Caco-2 (cell line): Measurements from ENCODE around the gene NFIA. TPM values are rescaled to one million over a fixed set of nuclear protein-coding genes. Genes with fewer than 3 reads are reported as not detected.

Experiments used
- BruUV-seq: library from RNA; stranded (reverse); fragments of 400-500 nt; replicated peaks from 2 replicates; lab custom pipeline; 2021; lab: Mats Ljungman, UMichigan
- CTCF ChIA-PET: fragments of 300-600 bp; sonication (Branson Sonifier 250); formaldehyde crosslinking; loops from one replicate; lab custom pipeline; 2022; ENCODE audit warnings: antibody characterized with exemption; lab: Charles Lee
- POLR2A ChIA-PET: fragments of 300-600 bp; sonication (Branson Sonifier 250); formaldehyde crosslinking; loops from one replicate; lab custom pipeline; 2022; ENCODE audit warnings: antibody characterized with exemption; lab: Charles Lee
- DNase-seq, 2 experiments: peaks; one replicate each; pipeline versions ENCODE4 v3.0.0 to v3.0.0-alpha.2; 2020 to 2022
- H3K27me3 ChIP-seq: replicated peaks from 2 replicates; pipeline ENCODE4 v1.6.0; 2011; ENCODE audit warnings: low read length; ENCODE audit not compliant: control insufficient read depth, insufficient read depth
- H3K36me3 ChIP-seq: 2 replicates; pipeline ENCODE4 v1.5.1; 2011; ENCODE audit warnings: low read length; ENCODE audit not compliant: control insufficient read depth, insufficient read depth
- H3K4me1 ChIP-seq: fragments of 250-450 bp; sonication (Bioruptor Pico); 2 replicates; pipeline ENCODE4 v1.5.1; 2020; ENCODE audit warnings: mild to moderate bottlenecking
- H3K4me3 ChIP-seq: 2 replicates; pipeline ENCODE4 v1.5.1; 2011; ENCODE audit warnings: low read depth, mild to moderate bottlenecking, control low read depth, low read length
- H3K9me3 ChIP-seq: fragments of 250-450 bp; sonication (Bioruptor Pico); 2 replicates; pipeline ENCODE4 v1.5.1; 2020; ENCODE audit warnings: mild to moderate bottlenecking, moderate library complexity
- H3K27ac Mint-ChIP-seq: one replicate; pipeline ENCODE4 v1.8.0; 2022; ENCODE audit warnings: mixed read lengths; ENCODE audit not compliant: unreplicated experiment
- H3K27me3 Mint-ChIP-seq: one replicate; pipeline ENCODE4 v1.8.0; 2022; ENCODE audit warnings: mixed read lengths; ENCODE audit not compliant: insufficient read depth, unreplicated experiment
- H3K36me3 Mint-ChIP-seq: one replicate; pipeline ENCODE4 v1.8.0; 2022; ENCODE audit warnings: mild to moderate bottlenecking, mixed read lengths; ENCODE audit not compliant: insufficient read depth, unreplicated experiment
- H3K4me1 Mint-ChIP-seq: one replicate; pipeline ENCODE4 v1.8.0; 2022; ENCODE audit warnings: low read depth, mixed read lengths; ENCODE audit not compliant: unreplicated experiment
- H3K4me3 Mint-ChIP-seq: one replicate; pipeline ENCODE4 v1.8.0; 2022; ENCODE audit warnings: mild to moderate bottlenecking, moderate library complexity, mixed read lengths; ENCODE audit not compliant: unreplicated experiment
- H3K9me3 Mint-ChIP-seq: one replicate; pipeline ENCODE4 v1.8.0; 2022; ENCODE audit warnings: mixed read lengths; ENCODE audit not compliant: unreplicated experiment
- CTCF ChIP-seq, 2 experiments: fragments of 200-600 bp in 1 of 2; IDR thresholded peaks; 1 replicate in 1 of 2; 2 replicates in 1 of 2; pipeline versions ENCODE4 v1.5.1 to v1.8.0; 2011 to 2022; ENCODE audit warnings: antibody characterized with exemption in 1 of 2, control low read depth in 1 of 2, inconsistent platforms in 1 of 2, low read depth in 1 of 2, low read length in 1 of 2, mild to moderate bottlenecking in 1 of 2, moderate library complexity in 1 of 2; ENCODE audit not compliant: insufficient read depth in 1 of 2, severe bottlenecking in 1 of 2, unreplicated experiment in 1 of 2
- intact Hi-C: fragments of 100-400 bp; cut with micrococcal nuclease; formaldehyde crosslinking; loops from one replicate; pipeline ENCODE4 v1.10.0; 2022; ENCODE audit not compliant: unreplicated experiment
- total RNA-seq: library from RNA; stranded (reverse); gene quantifications from 2 replicates; pipeline ENCODE4 v1.2.3, GENCODE V29; 2022

NFIA gene
- total RNA-seq, 1 experiment from 2014 or later, result 1.4 TPM

- peaks cover 16% of the 10 kb centered on the region for H3K4me1 Mint-ChIP-seq
- Histone ChIP-seq H3K9me3 (no peaks in the 10 kb centered on the region), H3K36me3 (no peaks in the 10 kb centered on the region), H3K4me1 (peaks cover 14% of the 10 kb centered on the region), H3K27me3 (no peaks in the 10 kb centered on the region), H3K4me3 (no peak overlapping the region)
- H3K27me3 Mint-ChIP-seq, result no peaks in the 10 kb centered on the region
- no peaks in the 10 kb centered on the region for H3K36me3 Mint-ChIP-seq
- ChIA-PET POLR2A (no interaction called here), CTCF (no interaction called here)
- no peaks in the 10 kb centered on the region for H3K9me3 Mint-ChIP-seq
- intact Hi-C loops, result no loop called here
- DNase-seq, result no peak
- no peak overlapping the region for H3K27ac Mint-ChIP-seq
- BruUV-seq, result no TSS peak
- no peak overlapping the region for H3K4me3 Mint-ChIP-seq
- no peak for TF ChIP-seq CTCF (IDR thresholded peaks at IDR 0.05; ENCODE audit: insufficient read depth in 1 of 2, low read depth in 1 of 2, low read length in 1 of 2, severe bottlenecking in 1 of 2, unreplicated experiment in 1 of 2)
Observed at GRCh38 chr1:61151565-61151964, 69.2 kb downstream of the NFIA start.

GRCh38 chr1:61152066-61152465, 69.7 kb downstream of the NFIA start:
- H3K4me1 ChIP-seq, result peaks cover 14% of the 10 kb centered on the region
- H3K9me3 Mint-ChIP-seq, result no peaks in the 10 kb centered on the region
- H3K36me3 Mint-ChIP-seq, result peaks cover under 1% of the 10 kb centered on the region
- ChIA-PET POLR2A (no interaction called here), CTCF (no interaction called here)
- no peaks in the 10 kb centered on the region for H3K9me3 ChIP-seq
- no peaks in the 10 kb centered on the region for H3K36me3 ChIP-seq
- H3K27ac Mint-ChIP-seq, result no peak overlapping the region
- no peak overlapping the region for H3K4me3 Mint-ChIP-seq
- H3K27me3 Mint-ChIP-seq, result no peaks in the 10 kb centered on the region
- DNase-seq, result peak in 1 of 2 experiments; percentile 49
- intact Hi-C loops, result no loop called here
- no peak overlapping the region for H3K4me3 ChIP-seq
- no peak for TF ChIP-seq CTCF (IDR thresholded peaks at IDR 0.05; ENCODE audit: insufficient read depth in 1 of 2, low read depth in 1 of 2, low read length in 1 of 2, severe bottlenecking in 1 of 2, unreplicated experiment in 1 of 2)
- peaks cover 16% of the 10 kb centered on the region for H3K4me1 Mint-ChIP-seq
- no TSS peak for BruUV-seq
- H3K27me3 ChIP-seq, result no peaks in the 10 kb centered on the region

- POLR2A ChIA-PET, result no interaction called here
- no peak overlapping the region for H3K27ac Mint-ChIP-seq
- no peaks in the 10 kb centered on the region for H3K9me3 ChIP-seq
- H3K4me1 ChIP-seq, result peaks cover 14% of the 10 kb centered on the region
- intact Hi-C loops, result no loop called here
- H3K4me1 Mint-ChIP-seq, result peaks cover 16% of the 10 kb centered on the region
- peaks cover 6% of the 10 kb centered on the region for H3K36me3 Mint-ChIP-seq
- BruUV-seq, result no TSS peak
- H3K36me3 ChIP-seq, result no peaks in the 10 kb centered on the region
- CTCF ChIA-PET, result no interaction called here
- H3K4me3 ChIP-seq, result no peak overlapping the region
- H3K27me3 ChIP-seq, result no peaks in the 10 kb centered on the region
- no peaks in the 10 kb centered on the region for H3K27me3 Mint-ChIP-seq
- H3K9me3 Mint-ChIP-seq, result no peaks in the 10 kb centered on the region
- no peak for TF ChIP-seq CTCF (IDR thresholded peaks at IDR 0.05; ENCODE audit: insufficient read depth in 1 of 2, low read depth in 1 of 2, low read length in 1 of 2, severe bottlenecking in 1 of 2, unreplicated experiment in 1 of 2)
- DNase-seq, result no peak
- no peak overlapping the region for H3K4me3 Mint-ChIP-seq
Observed at GRCh38 chr1:61152469-61153105, 70.2 kb downstream of the NFIA start.
